UCSD-AML1 (cell line): ENCODE measurements around the gene SLC46A3.
A peak's percentile ranks its signal among the peaks of the same experiment; 100 is the strongest.
"Not testable (repeated sequence)": the region's sequence is repeated elsewhere in the genome, so short reads cannot be mapped to it uniquely, and the experiment has no call there.

Experiments
- DNase-seq: peaks from one replicate; lab custom pipeline; 2025; ENCODE audit not compliant: unreplicated experiment; lab: John Stamatoyannopoulos, UW

SLC46A3 gene

DNA sequence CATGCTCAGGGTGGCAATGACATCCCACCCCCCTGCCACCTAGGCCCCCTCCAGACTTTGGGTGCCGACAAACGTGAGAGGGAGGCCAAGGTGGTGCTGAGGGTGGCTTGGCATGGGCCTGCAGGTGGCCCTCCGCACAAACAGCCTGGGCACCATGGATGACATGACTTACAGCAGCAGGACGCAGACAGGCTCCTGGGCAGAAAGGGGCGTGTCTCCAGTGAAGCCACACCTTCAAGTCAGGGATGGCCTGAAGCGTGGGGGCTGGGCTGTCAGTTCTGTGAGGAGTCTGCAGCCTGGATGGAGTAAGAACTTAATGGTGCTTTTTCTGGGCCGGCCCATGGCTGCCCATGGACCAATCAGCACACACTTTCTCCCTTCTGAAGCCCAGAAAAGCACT is 34.5 kb downstream of the SLC46A3 start:
- DNase-seq: no peak

DNA sequence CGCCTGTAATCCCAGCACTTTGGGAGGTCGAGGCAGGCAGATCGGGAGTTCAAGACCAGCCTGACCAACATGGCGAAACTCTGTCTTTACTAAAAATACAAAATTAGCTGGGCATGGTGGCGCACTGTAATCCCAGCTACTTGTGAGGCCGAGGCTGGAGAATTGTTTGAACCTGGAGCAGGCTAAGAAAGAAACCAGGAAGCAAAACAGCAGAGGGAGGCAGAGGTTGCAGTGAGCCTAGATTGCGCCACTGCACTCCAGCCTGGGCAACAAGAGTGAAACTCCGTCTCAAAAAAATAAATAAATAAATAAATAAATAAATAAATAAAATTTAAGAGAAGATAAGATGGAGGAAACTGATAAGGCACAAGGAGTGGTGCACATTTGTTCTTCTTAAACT is 35.6 kb downstream of the SLC46A3 start:
- DNase-seq: not testable (repeated sequence)

DNA sequence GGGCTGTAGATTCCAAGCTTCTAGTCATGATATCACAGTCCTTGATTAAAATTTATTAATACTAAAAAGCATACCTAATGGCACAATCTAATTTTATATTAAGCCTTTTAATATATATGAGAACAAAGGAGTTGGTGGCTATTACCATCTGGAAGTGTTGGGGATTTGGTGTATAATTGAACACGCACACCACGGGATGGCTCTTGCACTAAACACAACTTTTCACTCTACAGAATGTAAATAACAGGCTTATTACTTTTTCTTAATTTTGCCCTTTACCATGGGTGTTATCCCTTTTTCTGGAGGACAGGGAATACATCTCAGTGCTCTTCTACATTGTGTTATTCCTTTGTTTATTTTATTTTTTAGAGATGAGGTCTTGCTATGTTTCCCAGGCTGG is 38.2 kb downstream of the SLC46A3 start:
- no peak for DNase-seq

DNA sequence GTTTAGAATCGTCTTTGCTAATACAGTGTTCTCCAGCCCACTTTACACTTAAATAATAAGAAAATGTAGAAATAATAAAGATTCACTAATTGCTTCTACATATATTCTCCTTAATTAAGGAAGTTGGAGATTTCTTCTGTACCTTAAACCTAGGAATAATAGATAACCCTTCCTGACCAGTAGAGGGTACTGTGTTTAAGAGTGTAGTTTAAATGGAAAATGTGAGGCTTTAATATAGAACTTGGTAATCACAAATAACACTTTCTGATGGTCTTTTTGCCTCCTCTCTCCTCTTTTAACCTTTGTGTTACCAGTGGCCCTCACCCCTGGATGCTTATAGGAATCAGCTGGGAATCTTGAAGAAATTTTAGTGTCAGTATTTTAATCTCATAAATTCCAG is 39.1 kb downstream of the SLC46A3 start:
- no peak for DNase-seq

DNA sequence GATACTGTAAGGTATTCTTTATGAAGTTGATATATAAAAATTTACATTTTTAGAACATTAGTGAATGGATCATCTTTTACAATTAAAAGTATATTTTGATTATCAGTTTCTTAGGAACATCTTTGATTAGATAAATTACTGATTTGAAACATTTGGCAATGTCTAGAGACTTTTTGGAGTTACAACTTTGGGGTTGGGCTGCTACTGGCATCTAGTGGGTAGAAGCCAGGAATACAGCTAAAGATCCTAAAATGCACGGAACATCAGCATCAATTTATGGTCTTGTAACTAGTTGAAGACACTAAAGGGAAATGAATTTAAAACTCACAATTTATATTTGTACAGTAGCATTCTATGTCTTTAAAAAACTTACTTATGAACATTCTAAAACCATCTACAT is 40.0 kb downstream of the SLC46A3 start:
- no peak for DNase-seq

DNA sequence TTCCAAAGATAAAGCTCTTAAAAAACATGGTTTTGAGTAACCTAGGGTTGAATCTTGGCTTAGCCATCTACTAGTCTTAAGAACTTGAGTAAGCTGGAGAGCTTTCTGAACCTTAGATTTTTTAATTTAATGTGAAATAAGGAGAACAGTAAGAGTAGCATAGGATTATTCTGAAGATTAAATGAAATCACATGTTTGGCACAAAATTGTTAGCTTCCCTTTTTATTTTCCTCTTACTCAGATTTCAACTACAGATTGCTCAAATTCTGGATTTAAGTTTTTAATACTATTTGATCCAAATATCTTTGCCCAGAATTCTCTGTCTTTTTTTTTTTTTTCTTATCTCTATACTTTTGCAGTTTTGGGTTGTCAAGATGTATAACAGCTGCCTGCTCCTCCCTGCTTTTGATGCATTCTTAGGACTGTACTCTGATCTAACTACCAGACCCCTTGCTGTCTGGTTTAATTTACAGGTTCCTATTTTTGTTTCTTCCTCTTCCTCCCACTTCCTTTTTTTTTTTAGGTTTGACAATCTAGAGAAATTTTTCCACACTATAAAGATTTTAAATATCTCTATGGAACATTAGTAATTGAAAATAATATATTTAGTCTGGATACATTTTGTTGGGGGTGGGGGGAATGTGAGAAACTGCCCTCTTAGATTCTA is 47.5 kb downstream of the SLC46A3 start:
- no peak for DNase-seq

DNA sequence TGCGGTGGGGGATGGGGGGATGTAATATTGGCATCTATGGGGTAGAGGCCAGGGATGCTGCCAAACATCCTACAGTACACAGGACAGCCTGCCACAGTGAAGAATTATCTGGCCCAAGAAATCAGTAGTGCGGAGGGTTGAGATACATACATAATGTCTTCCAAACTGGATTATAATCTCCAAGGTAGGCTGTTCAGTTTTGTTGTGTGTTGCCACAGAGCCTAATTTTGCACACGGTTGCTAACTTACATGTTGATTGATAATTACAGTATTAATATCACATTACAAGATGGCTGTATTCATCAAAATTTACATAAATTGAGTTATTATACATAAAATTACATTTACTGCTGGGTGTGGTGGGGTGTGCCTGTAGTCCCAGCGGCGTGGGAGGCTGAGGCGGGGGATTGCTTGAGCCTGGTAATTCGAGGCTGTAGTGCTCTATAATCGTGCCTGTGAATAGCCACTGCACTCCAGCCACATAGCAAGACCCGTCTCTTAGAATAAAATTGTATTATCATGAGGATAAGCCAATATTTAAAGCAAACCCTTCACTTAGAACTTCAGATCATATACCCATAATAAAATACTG is 51.8 kb downstream of the SLC46A3 start:
- no peak for DNase-seq

DNA sequence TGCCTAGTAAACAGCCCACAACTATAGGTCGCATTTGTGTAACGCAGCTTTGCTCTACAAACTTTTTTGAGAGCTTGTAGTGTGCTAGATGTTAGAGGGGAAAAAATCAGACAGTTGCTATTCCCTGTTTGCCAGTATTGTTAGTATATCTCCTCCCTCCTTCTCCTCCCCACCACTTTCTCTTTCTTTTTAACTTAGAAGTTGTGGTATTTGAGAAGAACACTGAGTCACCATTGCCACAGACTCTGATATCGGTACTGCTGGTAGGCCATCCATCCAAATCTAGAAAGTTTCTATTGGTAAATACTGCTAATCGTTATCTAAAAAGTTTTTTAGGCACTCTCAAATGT is 59.2 kb downstream of the SLC46A3 start:
- no peak for DNase-seq

DNA sequence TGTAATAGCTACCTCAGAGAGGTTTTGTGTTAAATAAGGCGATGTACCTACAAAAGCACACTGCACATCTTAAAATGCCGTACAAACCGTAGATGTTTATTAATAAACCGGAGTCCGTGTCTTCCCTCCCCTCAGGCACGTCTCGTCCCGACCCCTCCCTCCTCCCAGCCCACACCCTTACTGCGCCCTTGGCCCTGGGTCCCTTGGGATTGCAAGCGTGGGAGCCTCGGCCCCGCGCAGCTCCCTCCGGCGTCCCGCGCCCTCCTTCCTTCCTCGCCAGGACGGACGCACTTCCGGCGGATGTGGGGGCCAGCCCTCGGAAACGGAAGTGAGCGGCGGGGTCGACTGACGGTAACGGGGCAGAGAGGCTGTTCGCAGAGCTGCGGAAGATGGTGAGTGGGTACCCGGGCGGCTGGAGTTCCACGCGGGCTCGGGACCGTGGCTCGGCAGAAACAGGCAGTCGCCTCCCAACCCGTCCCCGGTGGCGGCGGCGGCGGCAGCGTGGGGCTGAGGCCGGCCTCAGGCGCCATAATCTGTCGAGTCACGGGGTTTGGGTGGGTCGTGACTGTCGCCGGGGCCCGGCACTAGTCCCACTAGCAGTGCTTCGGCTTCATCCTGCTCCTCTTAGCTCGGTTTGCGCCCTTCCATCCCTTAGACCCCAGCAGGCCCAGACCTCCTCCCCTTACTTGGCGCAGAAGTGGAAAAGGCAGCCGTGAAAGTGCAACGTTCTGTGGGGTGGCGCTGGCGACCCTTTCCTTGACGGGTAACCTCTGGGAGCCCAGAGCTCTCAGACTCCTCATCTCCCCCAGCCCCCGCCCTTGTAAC is 59.8 kb downstream of the SLC46A3 start, which contains the start of gene POMP:
Gene POMP (plus strand): TSS at position 335 of the 825 bp plus-strand sequence. CDS start 55 bp downstream, at position 390.
- DNase-seq: peak; percentile 90

DNA sequence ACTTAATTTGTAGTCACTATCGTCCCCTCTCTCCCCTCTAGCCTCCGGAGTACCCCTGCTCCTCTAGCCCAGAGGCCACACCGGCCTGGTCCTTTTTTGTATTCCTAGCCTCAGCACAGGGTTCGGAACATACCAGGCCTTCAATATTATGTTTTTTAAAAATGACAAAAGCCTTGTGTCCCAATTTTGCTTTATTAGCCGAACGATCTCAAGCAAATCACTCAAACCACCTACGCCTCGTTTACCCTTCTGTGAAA is 60.3 kb downstream of the SLC46A3 start:
- DNase-seq: no peak

DNA sequence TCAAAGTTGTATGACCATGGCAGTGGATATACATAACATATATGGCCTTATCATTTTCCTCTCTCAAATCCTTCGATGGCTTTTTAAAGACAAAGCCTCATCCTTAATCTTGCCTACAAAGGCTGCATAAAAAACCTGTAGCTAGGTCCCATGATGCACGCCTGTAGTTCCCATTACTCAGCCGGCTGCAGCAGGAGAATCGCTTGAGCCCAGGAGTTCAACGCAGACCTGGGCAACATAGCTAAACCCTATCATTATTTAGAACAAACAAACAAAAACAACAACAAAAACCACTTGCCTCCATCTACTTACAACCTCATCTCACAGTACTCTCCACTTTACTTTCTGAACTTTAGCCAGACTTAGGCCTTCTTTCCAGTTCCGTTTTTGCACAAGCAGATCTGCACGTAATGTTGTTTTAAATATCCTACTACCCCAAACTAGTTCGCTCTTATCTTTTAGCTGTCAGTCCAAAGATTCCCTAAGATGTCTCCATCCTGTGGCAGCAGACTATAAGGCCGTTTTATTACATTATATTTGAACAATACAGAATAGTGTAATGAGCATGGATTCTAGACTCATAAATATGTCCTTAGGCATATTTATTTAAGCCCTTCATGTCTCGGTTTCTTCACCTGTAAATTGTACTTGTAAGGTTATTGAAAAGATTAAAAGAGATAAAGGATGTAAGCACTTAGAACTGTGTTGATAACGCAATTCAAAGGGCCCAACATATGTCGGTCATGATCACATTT is 60.8 kb downstream of the SLC46A3 start:
- no peak for DNase-seq

DNA sequence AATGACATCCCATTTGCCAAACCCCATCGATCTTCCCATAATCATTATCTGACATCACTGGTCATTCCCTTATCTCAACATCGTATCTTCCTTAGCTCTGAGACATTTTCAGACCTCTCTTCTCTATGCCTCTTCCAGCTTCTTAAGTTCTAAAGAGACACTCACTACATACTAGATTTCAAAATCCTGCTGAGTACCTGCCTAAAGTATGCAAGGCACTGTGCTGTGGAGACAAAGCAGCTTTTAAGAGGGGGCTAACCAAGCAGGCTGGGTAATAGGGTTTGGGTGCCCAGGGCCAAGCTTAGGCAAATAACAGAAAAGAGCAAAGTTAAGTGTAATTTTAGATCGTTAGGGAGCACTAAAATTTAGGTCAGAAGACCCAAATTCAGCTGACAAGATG is 63.2 kb downstream of the SLC46A3 start:
- no peak for DNase-seq

DNA sequence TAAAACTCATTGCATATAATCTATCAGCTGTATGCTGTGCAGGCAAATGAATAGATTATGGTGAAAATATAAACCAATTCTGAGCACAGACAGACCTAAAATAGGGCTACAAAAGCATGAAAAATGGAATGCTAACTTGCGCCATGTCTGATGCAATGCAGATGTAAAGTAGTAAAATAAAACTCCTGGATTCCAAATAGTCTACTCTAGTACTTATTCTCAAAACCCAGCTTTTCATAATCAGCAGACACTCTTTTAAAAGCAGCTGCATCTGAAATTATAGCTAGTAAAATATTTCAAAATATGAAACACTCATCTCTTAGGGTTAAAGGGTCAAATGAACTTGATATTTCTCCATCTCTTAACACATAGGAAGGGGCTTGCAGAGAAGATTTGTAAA is 64.5 kb downstream of the SLC46A3 start:
- no peak for DNase-seq

DNA sequence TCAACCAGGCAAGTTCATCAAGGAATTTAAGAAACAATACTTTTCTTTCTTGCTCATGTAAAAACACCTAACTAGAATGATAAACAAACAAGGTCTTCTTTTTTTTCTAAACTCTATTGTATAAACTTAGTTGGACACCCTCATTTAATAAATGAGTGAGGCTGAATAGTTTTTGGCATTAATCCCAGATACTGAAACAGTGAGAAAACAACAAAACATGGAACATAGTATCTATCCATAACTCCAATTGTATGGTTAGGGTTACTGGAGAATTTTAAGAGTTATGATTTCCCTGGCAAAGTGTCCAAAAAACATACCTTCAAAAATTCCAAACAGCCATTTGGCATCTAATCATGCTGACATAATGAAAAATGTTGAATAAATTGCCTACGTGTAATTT is 65.7 kb downstream of the SLC46A3 start:
- no peak for DNase-seq

DNA sequence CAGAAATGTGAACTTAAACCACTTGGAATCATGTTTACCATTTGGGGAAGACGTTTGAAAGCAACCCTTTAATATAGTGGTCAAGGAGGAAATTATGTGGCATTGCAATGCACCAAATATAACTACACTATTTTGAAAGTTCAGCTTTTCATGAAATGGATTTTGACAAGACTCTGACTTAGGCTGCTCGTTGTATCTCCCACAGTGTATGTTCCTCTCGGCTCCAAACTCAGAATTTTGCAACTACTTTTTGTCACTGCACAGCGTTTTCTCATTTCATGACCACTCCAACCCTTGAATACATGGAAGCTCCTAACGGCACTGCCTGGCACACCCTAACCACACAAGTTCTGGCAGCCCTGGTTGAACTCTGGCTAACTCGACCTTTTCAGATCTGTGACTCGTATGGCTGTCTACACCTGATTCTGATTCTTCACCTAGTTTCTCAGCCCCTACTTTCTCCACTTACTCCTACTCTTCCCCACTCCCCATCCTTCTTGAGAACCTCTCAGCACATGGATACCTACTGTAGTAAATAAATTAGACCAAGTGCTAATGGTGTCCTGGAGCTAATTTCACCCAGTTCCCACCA is 66.9 kb downstream of the SLC46A3 start:
- DNase-seq: no peak

DNA sequence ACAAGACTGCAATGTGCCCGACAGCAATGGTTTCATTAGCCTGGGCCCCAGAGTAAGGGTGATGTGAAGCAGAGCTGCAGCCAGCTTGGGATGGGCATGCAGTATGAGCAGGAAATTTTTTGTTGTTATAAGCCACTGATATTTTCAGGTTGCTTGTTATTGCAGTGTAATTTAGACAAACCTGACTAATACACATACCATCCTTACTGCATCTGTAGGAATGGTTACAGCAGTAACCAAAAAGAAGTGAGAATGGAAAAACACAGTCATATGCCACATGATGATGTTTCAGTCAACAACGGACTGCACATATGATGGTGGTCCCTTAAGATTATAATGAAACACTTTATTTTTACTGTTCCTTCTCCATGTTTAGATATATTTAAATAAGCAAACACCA is 68.5 kb downstream of the SLC46A3 start:
- no peak for DNase-seq
